GM23248 (cell line): ENCODE measurements around the gene MPND. TPM values are rescaled to one million over a fixed set of nuclear protein-coding genes. Genes with fewer than 3 reads are reported as not detected.

Experiments
- DNase-seq: peaks from one replicate; pipeline ENCODE4 v3.0.0-alpha.2; 2015
- H2AFZ ChIP-seq: fragments of 200-600 bp; sonication (generic); 2 replicates; pipeline ENCODE4 v1.6.1; 2016; ENCODE audit warnings: antibody characterized with exemption
- H3F3A ChIP-seq: fragments of 200-600 bp; sonication (generic); 2 replicates; pipeline ENCODE4 v1.6.1; 2016; ENCODE audit warnings: mild to moderate bottlenecking, antibody characterized with exemption, mixed run types; ENCODE audit not compliant: insufficient read depth
- H3K27ac ChIP-seq: fragments of 200-600 bp; sonication (generic); 2 replicates; pipeline ENCODE4 v1.5.1; 2016; ENCODE audit warnings: mild to moderate bottlenecking
- H3K27me3 ChIP-seq: fragments of 200-600 bp; sonication (generic); replicated peaks from 2 replicates; pipeline ENCODE4 v1.6.1; 2016; ENCODE audit warnings: mild to moderate bottlenecking; ENCODE audit not compliant: insufficient read depth
- H3K36me3 ChIP-seq: fragments of 200-600 bp; sonication (generic); 2 replicates; pipeline ENCODE4 v1.6.1; 2016; ENCODE audit warnings: low read depth, mild to moderate bottlenecking
- H3K4me1 ChIP-seq: fragments of 200-600 bp; sonication (generic); 2 replicates; pipeline ENCODE4 v1.6.1; 2016; ENCODE audit warnings: mild to moderate bottlenecking; ENCODE audit not compliant: insufficient read depth
- H3K4me2 ChIP-seq: fragments of 200-600 bp; sonication (generic); one replicate; pipeline ENCODE4 v1.6.1; 2016; ENCODE audit warnings: mild to moderate bottlenecking; ENCODE audit not compliant: unreplicated experiment
- H3K4me3 ChIP-seq: fragments of 200-600 bp; sonication (generic); 2 replicates; pipeline ENCODE4 v1.5.1; 2016; ENCODE audit warnings: mild to moderate bottlenecking
- H3K79me2 ChIP-seq: fragments of 200-600 bp; sonication (generic); 2 replicates; pipeline ENCODE4 v1.6.1; 2016; ENCODE audit warnings: mild to moderate bottlenecking; ENCODE audit not compliant: insufficient read depth
- H3K9ac ChIP-seq: fragments of 200-600 bp; sonication (generic); 2 replicates; pipeline ENCODE4 v1.6.1; 2016; ENCODE audit warnings: mild to moderate bottlenecking
- H3K9me2 ChIP-seq: fragments of 200-600 bp; sonication (generic); 2 replicates; pipeline ENCODE4 v1.6.1; 2016; ENCODE audit warnings: mixed run types, mild to moderate bottlenecking, moderate library complexity; ENCODE audit not compliant: insufficient read depth
- H3K9me3 ChIP-seq: fragments of 200-600 bp; sonication (generic); one replicate; pipeline ENCODE4 v1.6.1; 2017; ENCODE audit warnings: low read depth
- H4K20me1 ChIP-seq: fragments of 200-600 bp; sonication (generic); 2 replicates; pipeline ENCODE4 v1.6.0; 2016; ENCODE audit not compliant: insufficient read depth
- EZH2 ChIP-seq: fragments of 200-600 bp; sonication (generic); IDR thresholded peaks from 2 replicates; pipeline ENCODE4 v1.6.1; 2018; ENCODE audit warnings: antibody characterized with exemption, mild to moderate bottlenecking; ENCODE audit not compliant: insufficient read depth, poor library complexity, severe bottlenecking
- EZH2phosphoT487 ChIP-seq: fragments of 200-600 bp; sonication (generic); IDR thresholded peaks from 2 replicates; pipeline ENCODE4 v1.6.1; 2018; ENCODE audit warnings: antibody characterized with exemption, moderate library complexity, mild to moderate bottlenecking, low read depth; ENCODE audit not compliant: insufficient read depth
- WGBS, 2 experiments: methylation state at CpG; one replicate each; pipeline ENCODE4 v1.1.6; 2015 to 2017; ENCODE audit warnings: low lambda C conversion rate in 2 of 2, low coverage in 1 of 2; ENCODE audit errors: missing lambda C conversion rate in 2 of 2; 5-methylcytosine and 5-hydroxymethylcytosine counted together
- in situ Hi-C: fragments of 300-500 bp; cut with MboI; formaldehyde crosslinking; loops from 2 replicates; pipeline ENCODE4 v1.15.0; 2020
- polyA plus RNA-seq: library from polyadenylated mRNA; unstranded; fragments of >200 nt; fragmentation: Nextera tagmentation; extraction: Ambion mirVana; gene quantifications from 2 replicates; pipeline ENCODE4 v1.2.1, GENCODE V29; 2016
- total RNA-seq: library from RNA; depleted of rRNA; stranded (reverse); fragments of >200 nt; shearing (Covaris generic); gene quantifications from 2 replicates; pipeline ENCODE4 v1.2.3, GENCODE V29; 2014; rRNA removed

MPND gene, protein sequence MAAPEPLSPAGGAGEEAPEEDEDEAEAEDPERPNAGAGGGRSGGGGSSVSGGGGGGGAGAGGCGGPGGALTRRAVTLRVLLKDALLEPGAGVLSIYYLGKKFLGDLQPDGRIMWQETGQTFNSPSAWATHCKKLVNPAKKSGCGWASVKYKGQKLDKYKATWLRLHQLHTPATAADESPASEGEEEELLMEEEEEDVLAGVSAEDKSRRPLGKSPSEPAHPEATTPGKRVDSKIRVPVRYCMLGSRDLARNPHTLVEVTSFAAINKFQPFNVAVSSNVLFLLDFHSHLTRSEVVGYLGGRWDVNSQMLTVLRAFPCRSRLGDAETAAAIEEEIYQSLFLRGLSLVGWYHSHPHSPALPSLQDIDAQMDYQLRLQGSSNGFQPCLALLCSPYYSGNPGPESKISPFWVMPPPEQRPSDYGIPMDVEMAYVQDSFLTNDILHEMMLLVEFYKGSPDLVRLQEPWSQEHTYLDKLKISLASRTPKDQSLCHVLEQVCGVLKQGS
- total RNA-seq (3.0 and 6.2 TPM in 2 replicates), polyA plus RNA-seq (5.0 and 8.4 TPM in 2 replicates)

- Histone ChIP-seq H3K9me2 (no peaks in the 10 kb centered on the region), H3K27ac (peak within 1 kb of the TSS; percentile 69), H4K20me1 (no peaks in the 10 kb centered on the region), H3K9me3 (no peaks in the 10 kb centered on the region), H3K4me2 (peak within 1 kb of the TSS; percentile 95), H3K9ac (peak within 1 kb of the TSS; percentile 78), H3K27me3 (no peaks in the 10 kb centered on the region), H3F3A (no peaks in the 10 kb centered on the region), H3K36me3 (no peaks in the 10 kb centered on the region), H3K4me1 (0 out of 2 replicates have a peak, but pooled peaks cover 4% of the 10 kb centered on the region), H2AFZ (peak within 1 kb of the TSS; percentile 99), H3K4me3 (peak within 1 kb of the TSS; percentile 88), H3K79me2 (no peaks in the 10 kb centered on the region)
- 7 to 12% methylated on average over 23 to 53 of the region's 101 CpGs for WGBS, 2 experiments
- in situ Hi-C loops: no loop called here
- TF ChIP-seq EZH2: no peak
- no peak for TF ChIP-seq EZH2phosphoT487
- peak; percentile 91 for DNase-seq
These were observed at the start of gene MPND for GRCh38 chr19:4343370-4344307. MPND (plus strand) TSS chr19:4343562; CDS start chr19:4343594, 32 bp downstream.

DNA sequence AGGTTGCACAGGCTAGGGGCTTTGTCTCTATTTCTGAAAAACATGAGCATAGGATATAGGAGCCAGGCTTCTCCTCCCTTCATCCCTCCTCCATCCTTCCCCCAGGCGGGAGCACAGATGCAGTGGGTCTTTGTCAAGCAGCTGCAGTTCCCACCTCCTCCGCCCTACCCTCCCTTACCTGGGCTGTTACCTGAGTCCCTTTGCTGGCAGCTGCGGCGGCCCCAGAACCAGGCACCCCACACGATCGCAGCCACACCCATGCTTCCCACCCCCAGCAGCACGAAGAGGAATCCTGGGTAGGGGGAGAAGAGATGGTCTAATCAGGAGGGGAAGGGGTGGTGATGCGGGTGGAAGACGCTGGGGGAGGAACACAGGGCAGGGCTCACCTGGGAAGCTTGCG, 49.0 kb upstream of the MPND start:
- Histone ChIP-seq H3K79me2 (no peaks in the 10 kb centered on the region), H3K27me3 (no peaks in the 10 kb centered on the region; the same call in none of the 2 replicates), H2AFZ (no peak overlapping the region), H3K9ac (no peak overlapping the region), H3K36me3 (no peaks in the 10 kb centered on the region), H3K4me3 (no peak overlapping the region), H3K4me1 (no peaks in the 10 kb centered on the region), H3F3A (no peaks in the 10 kb centered on the region), H4K20me1 (no peaks in the 10 kb centered on the region), H3K27ac (no peak overlapping the region), H3K9me2 (no peaks in the 10 kb centered on the region), H3K4me2 (no peak overlapping the region), H3K9me3 (no peaks in the 10 kb centered on the region)
- no peak for DNase-seq
- TF ChIP-seq EZH2phosphoT487 (no peak), EZH2 (no peak)
- WGBS, 2 experiments: 29 to 31% methylated on average over 9 to 10 of the region's 10 CpGs
- in situ Hi-C loops: no loop called here

DNA sequence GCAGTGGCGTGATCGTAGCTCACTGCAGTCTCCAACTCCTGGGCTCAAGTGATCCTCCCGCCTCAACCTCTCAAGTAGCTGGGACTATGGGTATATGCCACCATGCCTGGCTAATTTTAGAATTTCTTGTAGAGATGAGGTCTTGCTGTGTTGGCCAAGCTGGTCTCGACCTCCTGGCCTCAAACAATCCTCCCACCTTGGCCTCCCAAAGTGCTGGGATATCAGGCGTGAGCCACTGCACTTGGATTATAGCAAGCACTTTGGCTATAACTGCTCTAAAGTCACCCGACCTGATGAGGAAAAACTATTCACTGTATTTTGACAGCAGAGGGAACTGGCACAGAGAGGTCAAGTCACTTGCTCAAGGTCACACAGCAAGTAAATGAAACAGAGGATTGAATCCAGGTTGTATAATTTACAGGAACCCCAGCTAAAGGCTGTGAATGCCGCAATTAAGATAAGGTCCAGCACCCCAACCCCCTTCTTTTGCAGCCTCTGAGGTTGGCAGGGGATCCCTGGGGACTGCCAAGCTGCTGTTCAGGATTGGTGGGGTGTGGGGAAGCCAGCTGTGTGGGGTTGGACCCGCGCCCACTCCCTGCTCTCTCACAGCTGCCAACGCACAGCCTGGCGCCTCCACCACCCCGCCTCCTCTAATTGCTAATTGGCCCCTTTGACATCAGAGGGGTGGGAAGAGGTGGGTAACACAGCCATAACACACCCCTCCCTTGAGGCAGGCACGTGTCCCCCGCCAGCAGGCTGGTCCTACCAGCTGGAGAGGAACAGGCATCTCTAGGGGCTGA, 47.2 kb upstream of the MPND start:
- Histone ChIP-seq H3K4me2 (no peak overlapping the region), H3K9me3 (no peaks in the 10 kb centered on the region), H2AFZ (no peak overlapping the region), H4K20me1 (no peaks in the 10 kb centered on the region), H3K79me2 (no peaks in the 10 kb centered on the region), H3F3A (no peaks in the 10 kb centered on the region), H3K27me3 (no peaks in the 10 kb centered on the region; the same call in 1 of the 2 replicates), H3K36me3 (no peaks in the 10 kb centered on the region), H3K4me3 (no peak overlapping the region), H3K9ac (no peak overlapping the region), H3K4me1 (no peaks in the 10 kb centered on the region), H3K9me2 (no peaks in the 10 kb centered on the region), H3K27ac (no peak overlapping the region)
- TF ChIP-seq EZH2 (no peak), EZH2phosphoT487 (no peak)
- in situ Hi-C loops: no loop called here
- WGBS, 2 experiments: 31 to 34% methylated on average over 14 of the region's 14 CpGs
- no peak for DNase-seq
